NT2/D1 (cell line): ENCODE measurements around the gene PLCG1.

ENCODE experiments used
- SUZ12 ChIP-seq: IDR thresholded peaks from 2 replicates; pipeline ENCODE4 v1.6.1; 2011; ENCODE audit not compliant: insufficient read length, insufficient read depth; ENCODE audit errors: extremely low read depth
- YY1 ChIP-seq: IDR thresholded peaks from 2 replicates; pipeline ENCODE4 v1.6.1; 2011; ENCODE audit not compliant: insufficient read length, insufficient read depth

- TF ChIP-seq YY1 = no peak
- no peak for TF ChIP-seq SUZ12
Measured at GRCh38 chr20:41171736-41172295, 34.5 kb downstream of the PLCG1 start.
